IMR-90 (cell line): ENCODE data around the gene UNC13C. TPM values are rescaled to one million over a fixed set of nuclear protein-coding genes. Genes with fewer than 3 reads are reported as not detected.

Experiments
- ATAC-seq: fragments of 200-7000 bp; cut with Tn5 transposase; 2 replicates; pipeline ENCODE4 v1.9.1; 2020; ENCODE audit warnings: low read depth, mild to moderate bottlenecking, moderate library complexity
- BruUV-seq: library from RNA; stranded (reverse); fragments of 400-500 nt; replicated peaks from 2 replicates; lab custom pipeline; 2021; lab: Mats Ljungman, UMichigan
- CTCF ChIA-PET: fragments of 300-600 bp; formaldehyde crosslinking; extraction: SDS; loops from one replicate; lab custom pipeline; 2021; ENCODE audit warnings: antibody characterized with exemption; lab: Yijun Ruan, JAX
- POLR2A ChIA-PET: fragments of 300-600 bp; sonication (Branson Sonifier 250); formaldehyde crosslinking; loops from one replicate; lab custom pipeline; 2022; ENCODE audit warnings: antibody characterized with exemption; ENCODE audit not compliant: unreplicated experiment; lab: Charles Lee
- DNase-seq: peaks from one replicate; pipeline ENCODE4 v3.0.0; 2013
- H2AFZ ChIP-seq: replicated peaks from 2 replicates; pipeline ENCODE3; 2013; ENCODE audit warnings: low read length, mild to moderate bottlenecking; ENCODE audit not compliant: poor library complexity
- H2AK5ac ChIP-seq: 2 replicates; pipeline ENCODE4 v1.6.1; 2013; ENCODE audit warnings: low read depth, low read length, inconsistent platforms
- H2AK9ac ChIP-seq: replicated peaks from 2 replicates; pipeline ENCODE3; 2013; ENCODE audit warnings: mild to moderate bottlenecking, low read depth, low read length, moderate library complexity; ENCODE audit not compliant: poor library complexity
- H2BK120ac ChIP-seq: 2 replicates; pipeline ENCODE4 v1.6.1; 2013; ENCODE audit warnings: low read depth, low read length, inconsistent platforms
- H2BK15ac ChIP-seq: 3 replicates; pipeline ENCODE4 v1.6.1; 2013; ENCODE audit warnings: low read depth, low read length, inconsistent platforms
- H2BK20ac ChIP-seq: 2 replicates; pipeline ENCODE4 v1.6.1; 2013; ENCODE audit warnings: low read depth, mild to moderate bottlenecking, inconsistent platforms, low read length, moderate library complexity
- H2BK5ac ChIP-seq: 2 replicates; pipeline ENCODE4 v1.6.1; 2013; ENCODE audit warnings: mild to moderate bottlenecking, low read depth, low read length, inconsistent platforms; ENCODE audit not compliant: poor library complexity, severe bottlenecking
- H3K14ac ChIP-seq: replicated peaks from 2 replicates; pipeline ENCODE4 v1.6.1; 2013; ENCODE audit warnings: low read depth, low read length, inconsistent platforms
- H3K18ac ChIP-seq: 2 replicates; pipeline ENCODE4 v1.6.1; 2013; ENCODE audit warnings: low read depth, low read length, control low read depth
- H3K23ac ChIP-seq: 2 replicates; pipeline ENCODE4 v1.6.1; 2013; ENCODE audit warnings: low read depth, low read length, inconsistent platforms
- H3K27ac ChIP-seq: 2 replicates; pipeline ENCODE4 v1.5.1; 2013; ENCODE audit warnings: mild to moderate bottlenecking, control low read depth, low read length; ENCODE audit not compliant: insufficient read depth
- H3K27me3 ChIP-seq: 2 replicates; pipeline ENCODE4 v1.6.1; 2013; ENCODE audit warnings: low read length; ENCODE audit not compliant: control insufficient read depth, insufficient read depth
- H3K36me3 ChIP-seq: 2 replicates; pipeline ENCODE4 v1.6.1; 2013; ENCODE audit warnings: low read length, mixed read lengths; ENCODE audit not compliant: control insufficient read depth, insufficient read depth
- H3K4ac ChIP-seq: 2 replicates; pipeline ENCODE4 v1.6.1; 2013; ENCODE audit warnings: low read depth, low read length, inconsistent platforms
- H3K4me1 ChIP-seq: 2 replicates; pipeline ENCODE4 v1.6.1; 2013; ENCODE audit warnings: low read length, mixed read lengths; ENCODE audit not compliant: control insufficient read depth, insufficient read depth
- H3K4me2 ChIP-seq: 2 replicates; pipeline ENCODE4 v1.6.1; 2013; ENCODE audit warnings: low read depth, mild to moderate bottlenecking, control low read depth, low read length, moderate library complexity
- H3K4me3 ChIP-seq: 2 replicates; pipeline ENCODE4 v1.5.1; 2013; ENCODE audit warnings: low read depth, mild to moderate bottlenecking, control low read depth, low read length, moderate library complexity; ENCODE audit not compliant: insufficient read depth
- H3K56ac ChIP-seq: 2 replicates; pipeline ENCODE4 v1.6.1; 2013; ENCODE audit warnings: low read length, inconsistent platforms; ENCODE audit not compliant: insufficient read depth; ENCODE audit errors: extremely low read depth
- H3K79me1 ChIP-seq, 2 experiments: 2 replicates each; pipeline ENCODE4 v1.6.1; 2013; ENCODE audit warnings: low read length in 2 of 2, inconsistent platforms in 1 of 2, low read depth in 1 of 2
- H3K9ac ChIP-seq: 2 replicates; pipeline ENCODE4 v1.6.1; 2013; ENCODE audit warnings: low read depth, low read length, control low read depth
- H3K9me1 ChIP-seq: 2 replicates; pipeline ENCODE4 v1.6.1; 2013; ENCODE audit warnings: low read length, inconsistent platforms; ENCODE audit not compliant: insufficient read depth
- H3K9me3 ChIP-seq: 2 replicates; pipeline ENCODE4 v1.6.1; 2013; ENCODE audit warnings: low read length; ENCODE audit not compliant: control insufficient read depth, insufficient read depth
- H4K20me1 ChIP-seq: 2 replicates; pipeline ENCODE4 v1.6.1; 2013; ENCODE audit warnings: low read length, inconsistent platforms; ENCODE audit not compliant: insufficient read depth
- H4K5ac ChIP-seq: 2 replicates; pipeline ENCODE4 v1.6.1; 2013; ENCODE audit warnings: mild to moderate bottlenecking, low read depth, low read length, control low read depth
- H4K8ac ChIP-seq, 2 experiments: 2 replicates each; pipeline ENCODE4 v1.6.1; 2013; ENCODE audit warnings: low read depth in 2 of 2, low read length in 2 of 2, control low read depth in 1 of 2, inconsistent platforms in 1 of 2
- H4K91ac ChIP-seq: 2 replicates; pipeline ENCODE4 v1.6.1; 2013; ENCODE audit warnings: low read depth, low read length, inconsistent platforms; ENCODE audit not compliant: insufficient read depth
- CEBPB ChIP-seq: IDR thresholded peaks from 2 replicates; pipeline ENCODE4 v1.6.1; 2012; ENCODE audit warnings: low read depth, low read length, improper control_type of control experiment
- POLR2A ChIP-seq: IDR thresholded peaks from 2 replicates; pipeline ENCODE4 v1.6.1; 2012; ENCODE audit warnings: mild to moderate bottlenecking, low read depth, low read length
- RFX5 ChIP-seq: IDR thresholded peaks from 2 replicates; pipeline ENCODE4 v1.8.0; 2012; ENCODE audit warnings: low read depth, mild to moderate bottlenecking, low read length, moderate library complexity
- WGBS, 2 experiments: methylation state at CpG; one replicate each; pipeline versions ENCODE4 v1.1.5 to v1.1.7; 2013; ENCODE audit warnings: missing lambda C conversion rate in 2 of 2; ENCODE audit not compliant: insufficient read length in 1 of 2; ENCODE audit errors: extremely low coverage in 2 of 2; 5-methylcytosine and 5-hydroxymethylcytosine counted together
- dilution Hi-C: fragments of 300-500 bp; cut with HindIII; formaldehyde crosslinking; loops from one replicate; pipeline ENCODE4 v1.14.3; 2018; ENCODE audit warnings: low sequenced_read_pairs; ENCODE audit not compliant: unreplicated experiment
- in situ Hi-C: fragments of 300-500 bp; cut with MboI; formaldehyde crosslinking; loops from 3 replicates; pipeline ENCODE4 v1.14.3; 2019; ENCODE audit warnings: low sequenced_read_pairs, inconsistent platforms, mixed read lengths
- intact Hi-C: fragments of 100-400 bp; cut with micrococcal nuclease; formaldehyde crosslinking; loops from 2 replicates; pipeline ENCODE4 v1.10.0; 2022
- polyA plus RNA-seq, 3 experiments: library from polyadenylated mRNA; depleted of rRNA; stranded (reverse); fragments of >200 nt; gene quantifications; 2 replicates each; pipeline ENCODE4 v1.2.3, GENCODE V29; 2012; ENCODE audit warnings: low replicate concordance in 1 of 3
- total RNA-seq: library from RNA; depleted of rRNA; stranded (reverse); fragments of >200 nt; gene quantifications from 2 replicates; pipeline ENCODE4 v1.2.3, GENCODE V29; 2012

UNC13C gene
- total and polyA plus RNA-seq, 2 of the 4 experiments (the other 2 are of a cell fraction), result not detected

GRCh38 chr15:54594115-54594514 lies 615.9 kb downstream of the UNC13C start:
- H2AK9ac ChIP-seq, result no peak overlapping the region
- H3K56ac ChIP-seq, result no peak overlapping the region
- no peak overlapping the region for H2BK5ac ChIP-seq
- no peak overlapping the region for H3K4me2 ChIP-seq
- no peaks in the 10 kb centered on the region for H3K9me1 ChIP-seq
- H3K9me3 ChIP-seq, result peaks cover 11% of the 10 kb centered on the region
- no peak overlapping the region for H3K4ac ChIP-seq
- H2BK15ac ChIP-seq, result no peak overlapping the region
- no peak overlapping the region for H3K27ac ChIP-seq
- no CpG with 5 or more reads among the region's 4 CpGs for WGBS, 2 experiments
- H3K9ac ChIP-seq, result no peak overlapping the region
- no peaks in the 10 kb centered on the region for H4K20me1 ChIP-seq
- H3K36me3 ChIP-seq, result no peaks in the 10 kb centered on the region
- ATAC-seq, result no peak
- no peak overlapping the region for H3K14ac ChIP-seq
- no peak overlapping the region for H4K91ac ChIP-seq
- H4K5ac ChIP-seq, result no peak overlapping the region
- intact Hi-C loops, result no loop called here
- no peaks in the 10 kb centered on the region for H3K27me3 ChIP-seq
- no peak overlapping the region for H2BK120ac ChIP-seq
- CTCF ChIA-PET, result no interaction called here
- TF ChIP-seq RFX5, result no peak
- TF ChIP-seq CEBPB, result no peak
- TF ChIP-seq POLR2A, result no peak
- no peak overlapping the region for H3K23ac ChIP-seq
- BruUV-seq, result no TSS peak
- no peak overlapping the region for H3K18ac ChIP-seq
- H2AK5ac ChIP-seq, result no peak overlapping the region
- POLR2A ChIA-PET, result no interaction called here
- H4K8ac ChIP-seq, result no peak overlapping the region
- no peak for DNase-seq
- no peaks in the 10 kb centered on the region for H3K79me1 ChIP-seq
- no peaks in the 10 kb centered on the region for H3K4me1 ChIP-seq
- no peak overlapping the region for H2AFZ ChIP-seq
- no peak overlapping the region for H2BK20ac ChIP-seq
- in situ Hi-C loops, result no loop called here
- no peak overlapping the region for H3K4me3 ChIP-seq
- dilution Hi-C loops, result no loop called here
